Stimulated activated CD8-positive, alpha-beta memory T cell treated with anti-CD3 and anti-CD28 coated beads, Interleukin-2, amount 100 ng/mL, for 48 hours (primary cell): ENCODE data around the gene ABCG1.

Experiments
- DNase-seq, 2 donors: peaks; one replicate each; pipeline ENCODE4 v3.0.0-alpha.2; 2020; ENCODE audit warnings: low read depth in 2 of 2

ABCG1 gene

DNA sequence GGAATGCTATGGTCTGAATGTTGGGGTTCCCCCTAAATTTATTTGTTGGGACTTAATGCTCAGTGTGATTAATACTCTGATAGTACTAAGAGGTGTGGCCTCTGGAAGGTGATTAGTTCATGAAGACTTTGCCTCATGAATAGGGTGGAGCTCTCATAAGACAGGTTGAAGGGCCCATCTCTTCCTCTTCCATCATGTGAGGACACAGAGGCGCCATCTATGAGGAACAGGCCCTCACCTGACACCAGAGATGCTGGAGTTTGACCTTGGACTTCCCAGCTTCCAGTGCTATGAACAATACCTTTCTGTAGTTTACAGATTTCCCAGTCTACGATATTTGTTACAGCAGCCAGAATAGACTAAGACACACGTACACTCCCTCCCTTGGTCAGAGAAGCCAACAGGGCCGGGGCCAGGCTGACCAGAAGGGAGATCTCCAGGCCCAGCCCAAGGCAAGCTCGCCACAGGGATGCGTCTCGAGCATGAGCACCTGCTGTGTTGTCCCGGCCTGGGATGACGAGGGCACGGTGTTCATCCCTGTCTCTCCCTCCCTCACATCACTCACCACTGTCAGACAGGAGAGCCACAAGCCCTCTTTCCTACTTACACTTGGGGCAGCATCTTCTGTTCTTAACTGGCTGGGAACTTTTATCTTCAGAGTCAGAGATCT, 4.7 kb upstream of the ABCG1 start:
- DNase-seq = no peak

- no peak for DNase-seq
These were observed 4.0 kb upstream of the ABCG1 start for GRCh38 chr21:42214921-42215320.

DNA sequence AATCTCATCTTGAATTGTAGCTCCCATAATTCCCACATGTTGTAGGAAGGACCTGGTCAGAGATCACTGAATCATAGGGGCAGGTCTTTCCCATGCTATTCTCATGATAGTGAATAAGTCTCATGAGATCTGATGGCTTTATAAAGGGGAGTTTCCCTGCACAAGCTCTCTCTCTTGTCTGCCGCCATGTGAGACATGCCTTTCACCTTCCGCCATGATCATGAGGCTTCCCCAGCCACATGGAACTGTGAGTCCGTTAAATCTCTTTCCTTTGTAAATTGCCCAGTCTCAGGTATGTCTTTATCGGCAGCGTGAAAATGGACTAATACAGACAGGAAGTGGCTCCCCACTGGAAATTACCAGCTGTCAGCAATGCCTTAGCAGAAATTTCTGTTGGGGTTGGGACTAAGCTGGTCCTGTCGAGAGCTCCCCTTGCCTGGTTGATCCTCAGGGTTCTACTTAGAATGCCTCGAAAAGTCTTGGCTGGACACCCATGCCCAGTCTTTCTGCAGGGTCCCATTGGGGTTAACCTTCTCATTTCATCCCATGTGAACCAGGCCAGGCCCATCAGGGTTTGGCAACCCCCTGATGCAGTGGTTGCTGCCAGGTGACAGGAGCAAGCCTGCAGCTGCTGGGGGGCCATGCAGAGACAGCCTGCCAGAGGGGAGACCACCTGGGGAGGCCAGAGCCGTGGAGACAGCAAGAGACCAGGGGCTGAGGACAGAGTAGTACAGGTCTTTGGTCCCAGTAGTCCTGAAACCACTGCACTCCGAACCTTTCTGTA, 2.8 kb upstream of the ABCG1 start:
- DNase-seq = no peak

- DNase-seq = no peak
These were observed 2.0 kb upstream of the ABCG1 start for GRCh38 chr21:42216726-42217572.

DNA sequence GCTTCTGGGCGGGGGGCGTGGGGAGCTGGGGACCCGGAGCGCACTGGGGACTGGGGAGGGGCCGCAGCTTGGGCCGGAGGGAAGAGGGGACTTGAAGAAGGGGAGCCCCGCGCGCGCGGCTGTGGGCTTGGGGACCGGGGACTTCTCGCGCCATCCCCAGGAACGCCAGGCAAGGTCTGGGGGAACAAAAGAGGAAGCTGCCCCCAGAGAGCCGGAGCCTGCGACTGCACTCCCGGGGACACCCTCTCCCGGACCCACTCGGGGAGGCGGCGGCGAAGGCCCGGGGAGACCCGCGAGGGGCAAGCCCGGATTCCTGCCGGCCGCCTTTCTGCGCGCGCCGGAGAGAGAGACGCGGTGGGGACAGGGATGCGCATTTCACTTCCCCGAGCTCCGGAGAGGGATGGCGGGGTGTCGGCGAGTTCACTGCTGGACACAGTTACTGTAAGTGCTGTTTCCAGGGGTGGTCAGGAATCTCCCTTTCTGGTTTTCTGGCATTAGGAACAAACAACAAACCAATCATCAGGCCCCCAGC, 732 bp downstream of the ABCG1 start:
- no peak for DNase-seq

DNA sequence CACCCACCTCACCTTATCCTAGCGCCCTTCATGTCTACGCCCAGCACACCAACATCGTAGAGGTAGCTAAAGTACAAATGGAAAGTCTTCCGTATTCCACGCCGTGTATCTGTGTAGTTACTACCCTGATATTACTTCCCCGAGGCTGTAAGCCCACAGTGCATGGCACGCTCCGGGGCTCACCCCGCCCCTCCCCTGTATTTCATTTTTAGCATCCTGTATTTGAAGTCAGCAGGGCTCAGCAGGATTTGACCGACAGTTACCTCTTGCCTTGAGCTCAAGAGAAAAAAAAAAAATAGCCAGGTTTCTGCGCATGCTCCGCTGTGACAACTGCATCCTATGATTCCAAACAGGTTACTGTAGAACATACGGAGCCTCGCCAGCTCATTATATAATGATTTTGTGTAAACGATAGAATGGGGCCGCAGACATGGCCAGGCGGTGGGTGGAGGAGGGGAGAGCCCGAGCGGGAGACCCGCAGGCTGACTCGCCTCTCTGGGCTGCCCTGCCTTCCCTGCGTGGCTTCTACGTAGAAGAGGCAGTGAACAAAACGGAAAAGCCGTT, 1.3 kb downstream of the ABCG1 start:
- peak in 1 of 2 donors; percentile 28 for DNase-seq

GRCh38 chr21:42221581-42222345, 2.8 kb downstream of the ABCG1 start:
- DNase-seq = no peak

DNA sequence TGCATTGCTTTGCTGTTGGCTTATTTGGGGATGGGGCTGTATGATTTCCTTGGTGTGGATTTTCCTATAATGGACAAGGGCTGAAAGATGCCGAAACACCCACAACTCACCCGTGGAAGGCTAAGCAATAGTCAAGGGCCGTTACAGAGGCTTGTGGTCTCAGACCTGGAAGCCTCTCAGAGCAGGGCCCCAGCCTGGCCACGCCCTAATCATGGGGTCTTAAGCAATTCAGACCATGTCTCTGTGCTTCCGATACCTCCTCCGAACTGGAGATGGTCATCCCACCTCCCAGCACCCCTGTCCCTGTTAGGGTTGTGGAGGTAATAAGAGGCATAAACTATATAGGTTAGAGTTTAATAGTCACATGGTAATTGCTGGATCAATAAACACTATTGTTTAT, 3.4 kb downstream of the ABCG1 start:
- no peak for DNase-seq

DNA sequence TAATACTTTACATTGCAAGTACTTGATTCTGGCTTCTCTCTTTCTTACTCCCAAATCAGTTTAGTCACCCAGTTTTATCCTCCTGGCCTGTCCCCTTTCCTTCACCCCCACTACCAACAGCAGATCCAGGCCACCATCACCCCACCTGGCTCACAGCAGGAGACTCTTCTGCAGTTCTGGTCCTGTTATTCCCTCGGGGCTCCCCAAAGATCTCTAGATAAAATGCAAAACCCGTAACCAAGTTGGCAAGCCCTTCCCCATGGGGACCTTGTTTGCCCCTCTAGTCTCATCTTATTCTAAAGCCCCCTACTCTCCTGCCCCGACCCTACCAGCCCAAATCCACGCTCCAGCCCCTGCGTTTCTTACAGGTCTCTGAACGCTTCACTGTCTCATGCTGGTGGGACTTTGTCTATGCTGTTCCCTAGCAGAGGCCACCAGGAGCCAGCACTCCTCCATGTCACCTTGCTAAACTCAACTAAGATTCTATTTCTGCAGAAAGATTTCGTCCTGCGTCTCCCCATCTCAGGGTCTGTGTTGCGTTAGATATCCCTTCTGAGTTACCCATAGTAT, 4.0 kb downstream of the ABCG1 start:
- no peak for DNase-seq

DNA sequence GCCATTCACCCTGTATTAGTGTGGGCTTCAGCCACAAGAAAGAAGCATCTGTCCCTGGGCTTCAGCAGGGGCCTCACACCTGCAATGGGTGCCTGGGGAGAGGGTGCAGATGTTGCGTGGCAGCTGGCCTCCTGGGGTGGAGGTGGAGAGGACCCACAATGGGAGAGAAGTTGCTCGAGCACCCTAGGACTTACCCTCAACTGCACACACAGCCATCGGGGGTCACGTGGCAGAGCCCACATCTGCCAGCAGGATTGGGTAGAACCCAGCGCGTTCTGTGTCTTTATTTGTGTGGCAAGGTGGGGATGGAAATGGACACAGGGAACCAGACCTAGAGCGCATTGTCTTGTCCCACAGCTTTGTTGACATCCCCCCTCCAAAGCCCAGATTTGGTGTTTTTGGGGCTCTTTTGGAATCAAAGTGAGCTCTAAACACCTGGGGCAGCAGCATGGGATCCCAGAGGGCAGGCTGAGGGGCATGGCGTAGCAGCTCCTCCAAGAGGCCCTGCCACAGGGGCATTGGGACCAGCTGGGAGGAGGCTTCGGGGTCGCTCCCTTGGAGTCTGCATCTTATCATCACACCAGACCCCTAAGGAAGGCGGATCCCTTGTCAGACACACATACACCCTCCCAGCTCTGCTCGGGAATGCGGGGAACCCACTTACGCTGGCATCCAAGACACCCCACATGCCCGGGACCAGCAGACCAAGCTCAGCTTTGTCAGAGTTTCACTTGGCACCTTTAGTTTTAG, 5.1 kb downstream of the ABCG1 start:
- no peak for DNase-seq

- DNase-seq = no peak
These were observed 6.1 kb downstream of the ABCG1 start for GRCh38 chr21:42225042-42225441.

DNA sequence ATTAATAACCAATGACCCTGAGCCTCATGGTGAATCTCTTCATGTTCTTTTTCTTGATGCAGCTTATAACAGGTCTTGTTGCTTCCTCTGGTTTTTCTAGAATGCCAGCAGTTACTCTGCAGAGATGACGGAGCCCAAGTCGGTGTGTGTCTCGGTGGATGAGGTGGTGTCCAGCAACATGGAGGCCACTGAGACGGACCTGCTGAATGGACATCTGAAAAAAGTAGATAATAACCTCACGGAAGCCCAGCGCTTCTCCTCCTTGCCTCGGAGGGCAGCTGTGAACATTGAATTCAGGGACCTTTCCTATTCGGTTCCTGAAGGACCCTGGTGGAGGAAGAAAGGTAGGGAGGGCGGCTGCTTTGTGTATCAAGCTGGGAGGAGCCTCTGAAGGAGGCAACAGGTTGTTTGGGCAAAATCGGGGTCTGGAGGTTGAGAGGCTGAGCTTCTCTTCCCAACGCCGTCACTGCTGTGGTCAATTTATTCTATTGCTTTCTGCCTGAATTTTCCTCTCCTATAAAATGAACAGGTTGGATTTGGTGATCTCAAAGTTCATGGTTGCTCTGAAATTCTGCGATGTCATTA, 6.7 kb downstream of the ABCG1 start:
- no peak for DNase-seq

GRCh38 chr21:42226626-42227025, 7.7 kb downstream of the ABCG1 start:
- DNase-seq = no peak

GRCh38 chr21:42227909-42228708, 9.2 kb downstream of the ABCG1 start:
- DNase-seq = peak; percentile 81 to 83

- no peak for DNase-seq
These were observed 9.8 kb downstream of the ABCG1 start for GRCh38 chr21:42228709-42229220.

GRCh38 chr21:42229676-42230075, 10.7 kb downstream of the ABCG1 start:
- no peak for DNase-seq

DNA sequence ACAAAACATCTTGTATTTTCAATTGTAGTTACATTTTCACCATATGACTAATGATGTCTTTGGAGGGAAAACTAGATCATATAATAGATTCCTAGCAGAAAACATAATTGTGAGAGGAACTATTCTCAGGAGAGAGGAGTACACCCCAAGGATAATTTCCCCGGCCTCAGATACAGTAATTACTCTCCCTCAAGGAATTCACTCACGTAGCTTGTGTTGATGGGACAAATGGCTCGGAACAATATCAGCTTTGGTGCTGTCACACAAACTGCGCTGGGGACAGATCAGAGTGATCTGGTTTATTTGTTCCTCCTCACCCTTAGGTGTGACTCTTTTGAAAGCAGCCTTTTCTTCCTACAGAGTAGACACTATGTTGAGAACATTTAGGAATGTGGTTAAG, 11.2 kb downstream of the ABCG1 start:
- no peak for DNase-seq

GRCh38 chr21:42230636-42231035, 11.7 kb downstream of the ABCG1 start:
- DNase-seq = no peak

DNA sequence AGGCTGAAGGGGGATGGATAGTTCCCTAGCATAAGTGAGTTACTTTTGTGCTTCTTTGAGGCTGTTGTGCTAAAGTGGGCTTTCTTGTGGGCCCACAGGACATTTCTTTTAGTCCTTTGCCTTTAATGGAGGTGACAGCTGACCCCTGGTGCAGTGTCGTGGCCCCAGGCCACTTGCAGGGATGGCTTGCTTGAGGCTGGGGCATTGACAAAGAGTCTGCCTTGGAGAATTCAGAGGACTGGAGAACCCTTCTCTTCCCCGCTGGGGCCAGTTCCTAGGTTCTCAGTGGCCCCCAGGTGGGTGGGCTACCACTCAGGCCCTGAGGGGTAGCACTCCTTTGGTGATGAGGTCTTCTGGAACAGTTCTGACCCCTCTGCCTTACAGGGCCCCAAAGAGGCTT, 12.8 kb downstream of the ABCG1 start:
- DNase-seq = no peak
